Upper lobe of left lung (tissue), 4 donors: ENCODE measurements around the gene ASTN2.

Experiments
- EP300 ChIP-seq, 4 donors: sonication (generic); formaldehyde crosslinking; IDR thresholded peaks; one replicate each; pipeline ENCODE4 v1.5.1; 2017; ENCODE audit warnings: antibody characterized with exemption in 4 of 4, control low read depth in 2 of 4
- POLR2A ChIP-seq, 4 donors: fragments of 450-650 bp; IDR thresholded peaks; one replicate each; pipeline ENCODE4 v1.5.1; 2016 to 2017; ENCODE audit warnings: antibody characterized with exemption in 4 of 4, mild to moderate bottlenecking in 2 of 4
- POLR2AphosphoS5 ChIP-seq, 2 donors: sonication (generic); formaldehyde crosslinking; IDR thresholded peaks; one replicate each; pipeline ENCODE4 v1.5.1; 2017; ENCODE audit warnings: antibody characterized with exemption in 2 of 2
- TF ChIP-seq, protein P1 (sequence below), 6 experiments: fragments of 450-650 bp in 4 of 6; fragments of 200-600 bp in 2 of 6; sonication (generic) in 2 of 6; IDR thresholded peaks; one replicate each; pipeline ENCODE4 v1.5.1; 2016 to 2019; ENCODE audit warnings: antibody characterized with exemption in 6 of 6

DNA sequence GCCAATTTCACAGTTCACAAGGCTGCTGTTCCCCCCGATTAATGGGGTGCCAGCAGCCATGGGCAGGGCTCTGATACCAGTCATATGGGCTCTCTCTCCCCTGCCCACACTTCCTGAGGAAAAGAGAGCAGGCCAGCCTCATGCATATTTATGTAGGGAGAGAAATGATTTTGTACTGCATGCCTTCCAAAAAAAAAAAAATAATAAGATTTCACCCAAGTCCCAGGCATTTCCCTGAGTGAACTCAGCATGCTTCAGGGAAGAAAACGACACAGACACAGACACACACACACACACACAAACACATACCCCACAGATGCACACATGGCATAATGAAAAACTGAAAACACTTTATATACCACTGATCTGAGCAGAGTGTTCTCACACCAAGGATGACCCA, 232.8 kb downstream of the ASTN2 start:
- TF ChIP-seq POLR2AphosphoS5 (IDR thresholded peaks at IDR 0.05) (no peak), POLR2A (IDR thresholded peaks at IDR 0.05) (no peak), EP300 (IDR thresholded peaks at IDR 0.05) (no peak)
- TF ChIP-seq, protein P1, sequence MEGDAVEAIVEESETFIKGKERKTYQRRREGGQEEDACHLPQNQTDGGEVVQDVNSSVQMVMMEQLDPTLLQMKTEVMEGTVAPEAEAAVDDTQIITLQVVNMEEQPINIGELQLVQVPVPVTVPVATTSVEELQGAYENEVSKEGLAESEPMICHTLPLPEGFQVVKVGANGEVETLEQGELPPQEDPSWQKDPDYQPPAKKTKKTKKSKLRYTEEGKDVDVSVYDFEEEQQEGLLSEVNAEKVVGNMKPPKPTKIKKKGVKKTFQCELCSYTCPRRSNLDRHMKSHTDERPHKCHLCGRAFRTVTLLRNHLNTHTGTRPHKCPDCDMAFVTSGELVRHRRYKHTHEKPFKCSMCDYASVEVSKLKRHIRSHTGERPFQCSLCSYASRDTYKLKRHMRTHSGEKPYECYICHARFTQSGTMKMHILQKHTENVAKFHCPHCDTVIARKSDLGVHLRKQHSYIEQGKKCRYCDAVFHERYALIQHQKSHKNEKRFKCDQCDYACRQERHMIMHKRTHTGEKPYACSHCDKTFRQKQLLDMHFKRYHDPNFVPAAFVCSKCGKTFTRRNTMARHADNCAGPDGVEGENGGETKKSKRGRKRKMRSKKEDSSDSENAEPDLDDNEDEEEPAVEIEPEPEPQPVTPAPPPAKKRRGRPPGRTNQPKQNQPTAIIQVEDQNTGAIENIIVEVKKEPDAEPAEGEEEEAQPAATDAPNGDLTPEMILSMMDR (IDR thresholded peaks at IDR 0.05) = no peak
